A549 (cell line): ENCODE measurements around the gene CAPN2. TPM values are rescaled to one million over a fixed set of nuclear protein-coding genes. Genes with fewer than 3 reads are reported as not detected.

ENCODE experiments used
- ATAC-seq, 2 experiments: fragments of 200-7000 bp in 1 of 2; fragments of >200 bp in 1 of 2; cut with Nextera tagmentation in 1 of 2; cut with Tn5 transposase in 1 of 2; 3 replicates each; pipeline versions ENCODE4 v1.8.0 to v1.9.1; 2018 to 2020; ENCODE audit warnings: mild to moderate bottlenecking in 1 of 2, moderate library complexity in 1 of 2
- CTCF ChIA-PET: fragments of 300-600 bp; sonication (Branson Sonifier 250); formaldehyde crosslinking; extraction: SDS; loops from one replicate; lab custom pipeline; 2021; ENCODE audit warnings: antibody characterized with exemption, inconsistent platforms; lab: Yijun Ruan, JAX
- POLR2A ChIA-PET: fragments of 350-600 bp; formaldehyde crosslinking; extraction: SDS; loops from one replicate; lab custom pipeline; 2021; ENCODE audit warnings: antibody characterized with exemption, inconsistent platforms; lab: Yijun Ruan, JAX
- DNase-seq, 2 experiments: peaks; one replicate each; pipeline versions ENCODE4 v3.0.0 to v3.0.0-alpha.2; 2011 to 2016; ENCODE audit warnings: low read depth in 1 of 2, low spot score in 1 of 2
- FAIRE-seq: peaks from 2 replicates; lab custom pipeline; 2011; peaks lifted over from hg19 to GRCh38; lab: Jason Lieb, UNC
- H3K27ac ChIP-seq, 2 experiments: fragments of >200 bp; sonication (Bioruptor Twin); formaldehyde crosslinking; 3 replicates each; pipeline ENCODE4 v1.5.1; 2016 to 2017
- H3K4me1 ChIP-seq: fragments of >200 bp; sonication (Bioruptor Twin); formaldehyde crosslinking; 3 replicates; pipeline ENCODE4 v1.6.1; 2016
- H3K4me2 ChIP-seq: fragments of >200 bp; sonication (Bioruptor Twin); formaldehyde crosslinking; 3 replicates; pipeline ENCODE4 v1.6.1; 2016
- H3K4me3 ChIP-seq: fragments of >200 bp; sonication (Bioruptor Twin); formaldehyde crosslinking; 3 replicates; pipeline ENCODE4 v1.5.1; 2016
- H3K9me3 ChIP-seq: fragments of >200 bp; sonication (Bioruptor Twin); formaldehyde crosslinking; 3 replicates; pipeline ENCODE4 v1.6.1; 2016
- CBX2 ChIP-seq: fragments of 200-600 bp; sonication (generic); IDR thresholded peaks from 2 replicates; pipeline ENCODE4 v1.6.1; 2016; ENCODE audit warnings: low read depth, mild to moderate bottlenecking, borderline replicate concordance
- CBX8 ChIP-seq: fragments of 200-600 bp; sonication (generic); IDR thresholded peaks from 2 replicates; pipeline ENCODE4 v1.6.1; 2016
- CHD2 ChIP-seq: fragments of 150-350 bp; IDR thresholded peaks from 2 replicates; pipeline ENCODE4 v1.6.1; 2014; ENCODE audit warnings: low read length; ENCODE audit not compliant: partially characterized antibody
- FOSB ChIP-seq: fragments of 250-450 bp; sonication (Bioruptor Pico); IDR thresholded peaks from 2 replicates; pipeline ENCODE4 v1.5.0; 2020; ENCODE audit warnings: mild to moderate bottlenecking, moderate library complexity
- FOSL2 ChIP-seq, 2 experiments: fragments of 450-650 bp in 1 of 2; fragments of >200 bp in 1 of 2; sonication (Bioruptor Twin) in 1 of 2; formaldehyde crosslinking; IDR thresholded peaks; 2 replicates each; pipeline versions ENCODE4 v1.5.0 to v1.6.1; 2016 to 2020; ENCODE audit warnings: mild to moderate bottlenecking in 1 of 2, moderate library complexity in 1 of 2
- GATA3 ChIP-seq: IDR thresholded peaks from 2 replicates; pipeline ENCODE4 v1.6.1; 2012; ENCODE audit warnings: borderline replicate concordance
- HEYL ChIP-seq: fragments of 250-450 bp; sonication (Bioruptor Pico); IDR thresholded peaks from 2 replicates; pipeline ENCODE4 v1.8.0; 2021; ENCODE audit warnings: mild to moderate bottlenecking, moderate library complexity
- HOXA7 ChIP-seq: fragments of 250-450 bp; sonication (Bioruptor Pico); IDR thresholded peaks from 2 replicates; pipeline ENCODE4 v1.5.0; 2020; ENCODE audit warnings: mild to moderate bottlenecking, moderate library complexity
- HOXB13 ChIP-seq: fragments of 250-450 bp; sonication (Bioruptor Pico); IDR thresholded peaks from 2 replicates; pipeline ENCODE4 v1.5.0; 2020; ENCODE audit warnings: low read depth, mild to moderate bottlenecking, moderate library complexity
- HOXB5 ChIP-seq: fragments of 250-450 bp; sonication (Bioruptor Pico); IDR thresholded peaks from 2 replicates; pipeline ENCODE4 v1.5.0; 2020; ENCODE audit warnings: mild to moderate bottlenecking, moderate library complexity
- JUN ChIP-seq, 2 experiments: fragments of >200 bp; sonication (Bioruptor Twin); formaldehyde crosslinking; IDR thresholded peaks; 2 replicates in 1 of 2; 3 replicates in 1 of 2; pipeline ENCODE4 v1.6.1; 2016 to 2017
- JUNB ChIP-seq: fragments of >200 bp; sonication (Bioruptor Twin); formaldehyde crosslinking; IDR thresholded peaks from 2 replicates; pipeline ENCODE4 v1.6.1; 2016
- MAZ ChIP-seq: fragments of 150-350 bp; IDR thresholded peaks from 2 replicates; pipeline ENCODE4 v1.6.1; 2014; ENCODE audit warnings: antibody characterized with exemption, low read depth, low read length, borderline replicate concordance
- MYC ChIP-seq: IDR thresholded peaks from 2 replicates; pipeline ENCODE4 v1.6.1; 2012; ENCODE audit warnings: mild to moderate bottlenecking, inconsistent platforms, low read length, improper control_type of control experiment, borderline replicate concordance
- NFE2L2 ChIP-seq: fragments of 150-350 bp; conservative IDR thresholded peaks from 2 replicates; pipeline ENCODE4 v1.6.1; 2014; ENCODE audit warnings: low read length
- NPAS2 ChIP-seq: fragments of 250-450 bp; sonication (Bioruptor Pico); IDR thresholded peaks from 2 replicates; pipeline ENCODE4 v1.8.0; 2022; ENCODE audit warnings: mild to moderate bottlenecking, moderate library complexity, borderline replicate concordance
- NR3C1 ChIP-seq: fragments of >200 bp; sonication (Bioruptor Twin); formaldehyde crosslinking; IDR thresholded peaks from 3 replicates; pipeline ENCODE4 v1.6.1; 2017
- PHF8 ChIP-seq: fragments of 200-600 bp; sonication (generic); IDR thresholded peaks from 2 replicates; pipeline ENCODE4 v1.6.1; 2016; ENCODE audit warnings: low read depth, mild to moderate bottlenecking, antibody characterized with exemption, moderate library complexity, borderline replicate concordance
- POLR2A ChIP-seq: IDR thresholded peaks from 2 replicates; pipeline ENCODE4 v1.6.1; 2012; ENCODE audit warnings: mild to moderate bottlenecking, low read length
- POLR2AphosphoS2 ChIP-seq: conservative IDR thresholded peaks from 2 replicates; pipeline ENCODE4 v1.6.1; 2012; ENCODE audit warnings: low read length, improper control_type of control experiment, inconsistent platforms
- RARB ChIP-seq: fragments of 250-450 bp; sonication (Bioruptor Pico); IDR thresholded peaks from 2 replicates; pipeline ENCODE4 v1.8.0; 2021; ENCODE audit warnings: mild to moderate bottlenecking, moderate library complexity
- RFX5 ChIP-seq: fragments of 450-650 bp; IDR thresholded peaks from 2 replicates; pipeline ENCODE4 v1.7.1; 2014; ENCODE audit warnings: antibody characterized with exemption, mild to moderate bottlenecking, moderate library complexity
- RNF2 ChIP-seq: fragments of 200-600 bp; sonication (generic); IDR thresholded peaks from 2 replicates; pipeline ENCODE4 v1.6.1; 2016; ENCODE audit warnings: low read depth, mild to moderate bottlenecking, antibody characterized with exemption, moderate library complexity, borderline replicate concordance
- ZSCAN20 ChIP-seq: fragments of 250-450 bp; sonication (Bioruptor Pico); IDR thresholded peaks from 2 replicates; pipeline ENCODE4 v1.8.0; 2022; ENCODE audit warnings: mild to moderate bottlenecking, moderate library complexity
- WGBS: methylation state at CpG from one replicate; pipeline ENCODE4 v1.1.6; 2017; ENCODE audit errors: missing lambda C conversion rate; 5-methylcytosine and 5-hydroxymethylcytosine counted together
- polyA plus RNA-seq, 4 experiments: library from polyadenylated mRNA; depleted of rRNA in 3 of 4; stranded (reverse); fragments of >200 nt; fragmentation: RNase III in 1 of 4; extraction: RNeasy Plus Mini Kit Qiagen cat#74134 plus additional on column Dnase treatment in 1 of 4; gene quantifications; 2 replicates in 3 of 4; 3 replicates in 1 of 4; pipeline ENCODE4 v1.2.3, GENCODE V29; 2011 to 2017
- TF ChIP-seq, protein P1 (sequence below): IDR thresholded peaks from 2 replicates; pipeline ENCODE4 v1.6.1; 2012
- TF ChIP-seq, protein P2 (sequence below): fragments of 450-650 bp; IDR thresholded peaks from 2 replicates; pipeline ENCODE4 v1.6.1; 2014; ENCODE audit warnings: antibody characterized with exemption
- TF ChIP-seq, protein P3 (sequence below): fragments of 250-450 bp; sonication (Bioruptor Pico); IDR thresholded peaks from 2 replicates; pipeline ENCODE4 v1.5.0; 2021; ENCODE audit warnings: mild to moderate bottlenecking, moderate library complexity, borderline replicate concordance
- TF ChIP-seq, protein P4 (sequence below): fragments of 250-450 bp; sonication (Bioruptor Pico); IDR thresholded peaks from 2 replicates; pipeline ENCODE4 v1.5.0; 2020; ENCODE audit warnings: low read depth, mild to moderate bottlenecking, moderate library complexity
- TF ChIP-seq, protein P5 (sequence below): IDR thresholded peaks from 2 replicates; pipeline ENCODE4 v1.6.1; 2012

CAPN2 gene
- polyA plus RNA-seq, 2 of the 4 experiments (the other 2 are of a cell fraction): 199 to 300 TPM

DNA sequence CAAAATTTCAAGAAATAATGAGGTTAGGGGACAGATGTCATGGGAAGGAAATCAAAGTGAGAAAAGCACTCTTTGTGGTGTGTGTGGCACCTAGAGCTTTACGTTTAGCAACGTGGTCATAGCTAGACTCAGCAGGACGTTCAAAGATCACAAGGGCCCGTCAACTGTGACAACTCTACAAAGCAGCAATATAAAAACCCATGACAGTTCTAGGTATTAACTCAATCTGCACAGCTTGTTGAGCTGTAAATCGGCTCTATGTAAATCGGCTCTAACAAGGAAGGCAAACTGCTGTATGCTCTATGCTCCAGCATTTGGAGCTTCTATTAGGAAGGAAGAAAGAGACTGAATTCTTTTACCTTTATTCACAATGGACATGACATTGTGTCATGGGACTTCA is 68.6 kb downstream of the CAPN2 start:
- no peak for TF ChIP-seq HOXA7
- TF ChIP-seq NR3C1: no peak
- TF ChIP-seq HEYL (CRISPR knock-in tag): no peak
- TF ChIP-seq HOXB5 (CRISPR knock-in tag): no peak
- TF ChIP-seq MYC: no peak
- TF ChIP-seq ZSCAN20: no peak
- TF ChIP-seq JUN (IDR thresholded peaks at IDR 0.05): no peak
- TF ChIP-seq CHD2: no peak
- no peak for TF ChIP-seq NPAS2 (CRISPR knock-in tag)
- TF ChIP-seq JUNB: no peak
- H3K4me3 ChIP-seq: no peak overlapping the region
- DNase-seq: no peak
- 81% methylated on average over 6 of the region's 6 CpGs for WGBS
- H3K9me3 ChIP-seq: no peaks in the 10 kb centered on the region
- no peak overlapping the region for H3K4me2 ChIP-seq
- ATAC-seq: no peak
- ChIA-PET POLR2A (interaction anchor here (1.3 kb wide), 1 partner anchor 9 kb away, joined by 6 read pairs; no protein-coding TSS in a partner anchor), CTCF (interaction anchor here (1.3 to 2.7 kb wide), 5 partner anchors 11 to 83 kb away, joined by 3 to 7 read pairs (median 4); partner anchors contain the start of genes CAPN2 and TP53BP2)
- peaks cover 7% of the 10 kb centered on the region for H3K4me1 ChIP-seq
- H3K27ac ChIP-seq: no peak overlapping the region
- FAIRE-seq: no peak

DNA sequence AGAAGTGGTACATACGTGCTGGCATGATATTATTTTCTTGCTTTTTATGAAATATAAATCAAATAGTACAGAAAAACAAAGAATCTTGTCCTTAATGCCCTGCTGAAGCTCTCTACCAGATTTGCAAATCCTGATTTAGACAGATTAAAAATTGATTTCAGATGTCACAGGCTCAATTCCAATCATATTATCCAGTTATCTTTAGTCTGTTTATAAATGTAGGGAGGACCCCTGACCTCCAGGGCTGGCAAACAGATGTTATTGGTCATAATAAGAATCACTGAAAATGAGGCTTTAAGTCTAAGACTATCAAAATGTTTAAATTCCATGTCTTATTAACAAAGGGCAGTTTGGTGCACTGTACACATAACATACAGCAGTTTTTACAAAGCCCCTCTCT is 71.3 kb downstream of the CAPN2 start:
- DNase-seq (no peak), FAIRE-seq (no peak), ATAC-seq (no peak)
- POLR2A ChIA-PET: no interaction called here
- WGBS: 44% methylated on average over 1 of the region's 1 CpG
- H3K4me3 ChIP-seq: no peak overlapping the region
- no peak overlapping the region for H3K27ac ChIP-seq
- TF ChIP-seq RFX5: no peak
- no peak for TF ChIP-seq FOSL2 (IDR thresholded peaks at IDR 0.05)
- no peak for TF ChIP-seq FOSL2 (CRISPR knock-in tag; IDR thresholded peaks at IDR 0.05)
- no peak for TF ChIP-seq FOSB
- no peak for TF ChIP-seq RNF2
- TF ChIP-seq, protein P1, sequence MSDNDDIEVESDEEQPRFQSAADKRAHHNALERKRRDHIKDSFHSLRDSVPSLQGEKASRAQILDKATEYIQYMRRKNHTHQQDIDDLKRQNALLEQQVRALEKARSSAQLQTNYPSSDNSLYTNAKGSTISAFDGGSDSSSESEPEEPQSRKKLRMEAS: no peak
- no peak for TF ChIP-seq CBX2
- TF ChIP-seq ZSCAN20: no peak
- TF ChIP-seq GATA3: no peak
- no peak for TF ChIP-seq PHF8
- TF ChIP-seq MAZ: no peak
- TF ChIP-seq, protein P2, sequence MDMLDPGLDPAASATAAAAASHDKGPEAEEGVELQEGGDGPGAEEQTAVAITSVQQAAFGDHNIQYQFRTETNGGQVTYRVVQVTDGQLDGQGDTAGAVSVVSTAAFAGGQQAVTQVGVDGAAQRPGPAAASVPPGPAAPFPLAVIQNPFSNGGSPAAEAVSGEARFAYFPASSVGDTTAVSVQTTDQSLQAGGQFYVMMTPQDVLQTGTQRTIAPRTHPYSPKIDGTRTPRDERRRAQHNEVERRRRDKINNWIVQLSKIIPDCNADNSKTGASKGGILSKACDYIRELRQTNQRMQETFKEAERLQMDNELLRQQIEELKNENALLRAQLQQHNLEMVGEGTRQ: no peak
- TF ChIP-seq, protein P3, sequence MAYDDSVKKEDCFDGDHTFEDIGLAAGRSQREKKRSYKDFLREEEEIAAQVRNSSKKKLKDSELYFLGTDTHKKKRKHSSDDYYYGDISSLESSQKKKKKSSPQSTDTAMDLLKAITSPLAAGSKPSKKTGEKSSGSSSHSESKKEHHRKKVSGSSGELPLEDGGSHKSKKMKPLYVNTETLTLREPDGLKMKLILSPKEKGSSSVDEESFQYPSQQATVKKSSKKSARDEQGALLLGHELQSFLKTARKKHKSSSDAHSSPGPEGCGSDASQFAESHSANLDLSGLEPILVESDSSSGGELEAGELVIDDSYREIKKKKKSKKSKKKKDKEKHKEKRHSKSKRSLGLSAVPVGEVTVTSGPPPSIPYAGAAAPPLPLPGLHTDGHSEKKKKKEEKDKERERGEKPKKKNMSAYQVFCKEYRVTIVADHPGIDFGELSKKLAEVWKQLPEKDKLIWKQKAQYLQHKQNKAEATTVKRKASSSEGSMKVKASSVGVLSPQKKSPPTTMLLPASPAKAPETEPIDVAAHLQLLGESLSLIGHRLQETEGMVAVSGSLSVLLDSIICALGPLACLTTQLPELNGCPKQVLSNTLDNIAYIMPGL: no peak
- TF ChIP-seq POLR2A: no peak
- H3K4me1 ChIP-seq: no peaks in the 10 kb centered on the region
- no peak overlapping the region for H3K4me2 ChIP-seq
- CTCF ChIA-PET: interaction anchor here (0.6 to 1.4 kb wide), 3 partner anchors 8 to 419 kb away, joined by 3 read pairs; partner anchors contain the start of gene CAPN2
- no peaks in the 10 kb centered on the region for H3K9me3 ChIP-seq

DNA sequence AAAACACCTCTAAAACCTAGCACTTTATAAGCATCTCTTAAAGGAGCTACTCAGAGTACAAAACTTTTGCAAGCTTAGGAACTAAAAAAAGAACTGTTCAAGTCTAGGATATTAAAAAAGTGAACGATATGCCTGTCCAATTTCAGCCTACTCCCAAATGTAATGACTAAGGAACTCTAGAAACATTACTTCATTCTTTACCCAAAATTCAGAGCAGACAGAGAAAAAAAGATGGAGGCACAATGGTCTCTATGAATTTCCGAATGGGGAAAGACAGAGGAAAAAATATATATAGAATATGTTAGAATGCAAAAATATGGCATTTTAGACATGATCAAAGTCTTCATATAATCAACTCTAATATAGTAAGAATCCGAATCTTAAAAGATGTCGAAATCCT is 72.2 kb downstream of the CAPN2 start:
- ATAC-seq (no peak), DNase-seq (no peak), FAIRE-seq (no peak)
- no peak overlapping the region for H3K4me2 ChIP-seq
- ChIA-PET CTCF (interaction anchor here (0.9 to 1.4 kb wide), 3 partner anchors 9 to 72 kb away, joined by 3 read pairs; partner anchors contain the start of gene CAPN2), POLR2A (no interaction called here)
- H3K9me3 ChIP-seq: no peaks in the 10 kb centered on the region
- TF ChIP-seq, protein P4, sequence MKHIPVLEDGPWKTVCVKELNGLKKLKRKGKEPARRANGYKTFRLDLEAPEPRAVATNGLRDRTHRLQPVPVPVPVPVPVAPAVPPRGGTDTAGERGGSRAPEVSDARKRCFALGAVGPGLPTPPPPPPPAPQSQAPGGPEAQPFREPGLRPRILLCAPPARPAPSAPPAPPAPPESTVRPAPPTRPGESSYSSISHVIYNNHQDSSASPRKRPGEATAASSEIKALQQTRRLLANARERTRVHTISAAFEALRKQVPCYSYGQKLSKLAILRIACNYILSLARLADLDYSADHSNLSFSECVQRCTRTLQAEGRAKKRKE (CRISPR knock-in tag): no peak
- TF ChIP-seq NR3C1: no peak
- TF ChIP-seq RARB (CRISPR knock-in tag): no peak
- no peak for TF ChIP-seq CBX8
- no peak for TF ChIP-seq JUN (IDR thresholded peaks at IDR 0.05)
- TF ChIP-seq MAZ: no peak
- TF ChIP-seq, protein P5, sequence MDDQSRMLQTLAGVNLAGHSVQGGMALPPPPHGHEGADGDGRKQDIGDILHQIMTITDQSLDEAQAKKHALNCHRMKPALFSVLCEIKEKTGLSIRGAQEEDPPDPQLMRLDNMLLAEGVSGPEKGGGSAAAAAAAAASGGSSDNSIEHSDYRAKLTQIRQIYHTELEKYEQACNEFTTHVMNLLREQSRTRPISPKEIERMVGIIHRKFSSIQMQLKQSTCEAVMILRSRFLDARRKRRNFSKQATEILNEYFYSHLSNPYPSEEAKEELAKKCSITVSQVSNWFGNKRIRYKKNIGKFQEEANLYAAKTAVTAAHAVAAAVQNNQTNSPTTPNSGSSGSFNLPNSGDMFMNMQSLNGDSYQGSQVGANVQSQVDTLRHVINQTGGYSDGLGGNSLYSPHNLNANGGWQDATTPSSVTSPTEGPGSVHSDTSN: no peak
- TF ChIP-seq, protein P1: no peak
- TF ChIP-seq NFE2L2: no peak
- TF ChIP-seq RFX5: no peak
- no peak for TF ChIP-seq HEYL (CRISPR knock-in tag)
- no peak for TF ChIP-seq POLR2AphosphoS2
- no peak for TF ChIP-seq HOXB13 (CRISPR knock-in tag)
- no peak for TF ChIP-seq FOSB
- 82% methylated on average over 4 of the region's 4 CpGs for WGBS
- no peak overlapping the region for H3K4me3 ChIP-seq
- no peaks in the 10 kb centered on the region for H3K4me1 ChIP-seq
- H3K27ac ChIP-seq: no peak overlapping the region
